Measurements from ENCODE around the gene MAPK8IP2.
A peak's percentile ranks its signal among the peaks of the same experiment; 100 is the strongest.

MAPK8IP2 gene

GRCh38 chr22:50573491-50574382 is 26.9 kb upstream of the MAPK8IP2 start:
- Histone ChIP-seq H3K27ac (ENCODE audit: extremely low read depth, low read depth, low read length) (0 out of 2 replicates have a peak overlapping the region, but pooled peaks have one; percentile 4), H3K4me1 (ENCODE audit: control insufficient read depth, insufficient read depth, low read length) (no peaks in the 10 kb centered on the region), H3K9me3 (ENCODE audit: control insufficient read depth, insufficient read depth, low read depth, low read length) (no peaks in the 10 kb centered on the region), H3K36me3 (ENCODE audit: control insufficient read depth in 2 of 2, insufficient read depth in 1 of 2, low read length in 2 of 2) (peaks cover 37 to 92% of the 10 kb centered on the region in 2 experiments), H3K4me3 (ENCODE audit: low read depth, low read length) (no peak overlapping the region)
- ChIA-PET POLR2A (interaction anchor here (1.1 to 2.6 kb wide), 3 partner anchors 8 to 48 kb away, joined by 3 to 15 read pairs (median 7); partner anchors contain the start of genes CHKB and SCO2), CTCF (interaction anchor here (0.6 to 3.1 kb wide), 4 partner anchors 10 to 48 kb away, joined by 4 to 35 read pairs (median 10); partner anchors contain the start of gene SYCE3)
- no peak for TF ChIP-seq ZNF16 (tag by site-specific recombination; IDR thresholded peaks at IDR 0.05; ENCODE audit: low read depth)
- no peak for TF ChIP-seq ZNF747 (tag by site-specific recombination; IDR thresholded peaks at IDR 0.05)
- no peak for TF ChIP-seq ZNF561 (tag by site-specific recombination; IDR thresholded peaks at IDR 0.05; ENCODE audit: borderline replicate concordance)
- TF ChIP-seq ZNF24 (tag by site-specific recombination; IDR thresholded peaks at IDR 0.05) = no peak
- TF ChIP-seq PATZ1 (tag by site-specific recombination; IDR thresholded peaks at IDR 0.05) = no peak
- TF ChIP-seq KLF8 (tag by site-specific recombination; IDR thresholded peaks at IDR 0.05) = no peak
- no peak for TF ChIP-seq KLF7 (tag by site-specific recombination; IDR thresholded peaks at IDR 0.05; ENCODE audit: borderline replicate concordance)
- no peak for TF ChIP-seq ZNF404 (tag by site-specific recombination; IDR thresholded peaks at IDR 0.05)
- TF ChIP-seq ZNF169 (tag by site-specific recombination; IDR thresholded peaks at IDR 0.05) = no peak
- no peak for TF ChIP-seq ELK4 (IDR thresholded peaks at IDR 0.05; ENCODE audit: borderline replicate concordance, low read depth, low read length)
- TF ChIP-seq RBAK (tag by site-specific recombination; IDR thresholded peaks at IDR 0.05) = no peak
- TF ChIP-seq ZNF223 (tag by site-specific recombination; IDR thresholded peaks at IDR 0.05) = no peak
- TF ChIP-seq ZNF785 (tag by site-specific recombination; IDR thresholded peaks at IDR 0.05) = no peak
- TF ChIP-seq ZBTB6 (tag by site-specific recombination; IDR thresholded peaks at IDR 0.05) = no peak
- TF ChIP-seq AEBP2 (tag by site-specific recombination; IDR thresholded peaks at IDR 0.05; ENCODE audit: borderline replicate concordance) = no peak
- TF ChIP-seq ZNF26 (tag by site-specific recombination; IDR thresholded peaks at IDR 0.05) = no peak
